Tibial nerve (tissue), 4 donors: Measurements from ENCODE around the gene FRMD4A. TPM values are rescaled to one million over a fixed set of nuclear protein-coding genes. Genes with fewer than 3 reads are reported as not detected.

Experiments
- DNase-seq, 2 donors: peaks; one replicate each; pipeline ENCODE4 v3.0.0-alpha.2; 2019; ENCODE audit warnings: low spot score in 2 of 2
- H3K27ac ChIP-seq, 4 donors: fragments of 200-600 bp; sonication (generic) in 3 of 4; one replicate each; pipeline ENCODE4 v1.5.1; 2017 to 2019; ENCODE audit warnings: mild to moderate bottlenecking in 1 of 4
- H3K27me3 ChIP-seq, 2 donors: fragments of 200-600 bp; sonication (generic) in 1 of 2; one replicate each; pipeline versions ENCODE4 v1.5.1 to v1.6.0; 2017 to 2019
- H3K36me3 ChIP-seq, 3 donors: fragments of 200-600 bp; sonication (generic); one replicate each; pipeline ENCODE4 v1.5.1; 2018 to 2019
- H3K4me1 ChIP-seq, 4 donors: fragments of 200-600 bp; sonication (generic) in 3 of 4; one replicate each; pipeline ENCODE4 v1.5.1; 2017 to 2019
- H3K4me3 ChIP-seq, 4 donors: fragments of 200-600 bp; sonication (generic) in 3 of 4; one replicate each; pipeline ENCODE4 v1.5.1; 2017 to 2019; ENCODE audit warnings: mild to moderate bottlenecking in 1 of 4, moderate library complexity in 1 of 4
- H3K9me3 ChIP-seq, 4 donors: fragments of 200-600 bp; sonication (generic) in 3 of 4; one replicate each; pipeline ENCODE4 v1.5.1; 2017 to 2019
- CTCF ChIP-seq, 5 experiments: fragments of 200-600 bp in 3 of 5; fragments of 450-650 bp in 2 of 5; sonication (generic) in 3 of 5; IDR thresholded peaks; one replicate each; pipeline ENCODE4 v1.5.1; 2016 to 2019; ENCODE audit warnings: antibody characterized with exemption in 5 of 5, mild to moderate bottlenecking in 3 of 5, moderate library complexity in 2 of 5
- EP300 ChIP-seq, 2 donors: sonication (generic); formaldehyde crosslinking; IDR thresholded peaks; one replicate each; pipeline ENCODE4 v1.6.1; 2017; ENCODE audit warnings: antibody characterized with exemption in 2 of 2, mild to moderate bottlenecking in 1 of 2
- POLR2A ChIP-seq, 2 donors: fragments of 450-650 bp; IDR thresholded peaks; one replicate each; pipeline ENCODE4 v1.6.1; 2017; ENCODE audit warnings: antibody characterized with exemption in 2 of 2, mild to moderate bottlenecking in 2 of 2, moderate library complexity in 2 of 2
- WGBS, 2 donors: methylation state at CpG; one replicate each; pipeline ENCODE4 v1.1.5; 2018; 5-methylcytosine and 5-hydroxymethylcytosine counted together
- total RNA-seq, 4 donors: library from RNA; depleted of rRNA; stranded (reverse); fragments of >200 nt; gene quantifications; one replicate each; pipeline ENCODE4 v1.1.0, GENCODE V29; 2016

FRMD4A gene
- total RNA-seq, 4 donors from 2014 or later, result 39.8 to 89.7 (median 53.9) TPM

GRCh38 chr10:13724484-13724883, 606.2 kb downstream of the FRMD4A start:
- no peaks in the 10 kb centered on the region for H3K9me3 ChIP-seq
- TF ChIP-seq CTCF (IDR thresholded peaks at IDR 0.05) (no peak), EP300 (IDR thresholded peaks at IDR 0.05) (peak in 1 of 2 donors; percentile 45)
- H3K4me1 ChIP-seq, result peaks cover 0 to 36% (median 7%) of the 10 kb centered on the region in 4 donors
- peak overlapping the region in 2 of 4 donors; percentile 38 to 62 for H3K27ac ChIP-seq
- peak; percentile 50 to 57 for DNase-seq
- no peaks in the 10 kb centered on the region for H3K27me3 ChIP-seq
- H3K36me3 ChIP-seq, result peaks cover 0 to 16% (median 0%) of the 10 kb centered on the region in 3 donors
- WGBS, 2 donors, result 30 to 42% methylated on average over 10 of the region's 10 CpGs
- H3K4me3 ChIP-seq, result no peak overlapping the region

GRCh38 chr10:13722747-13723653, 607.7 kb downstream of the FRMD4A start:
- peak overlapping the region in 1 of 4 donors; percentile 62 for H3K27ac ChIP-seq
- TF ChIP-seq POLR2A (IDR thresholded peaks at IDR 0.05) (no peak), CTCF (IDR thresholded peaks at IDR 0.05) (no peak), EP300 (IDR thresholded peaks at IDR 0.05) (no peak)
- H3K4me1 ChIP-seq, result peaks cover 0 to 50% (median 14%) of the 10 kb centered on the region in 4 donors
- H3K9me3 ChIP-seq, result no peaks in the 10 kb centered on the region
- H3K4me3 ChIP-seq, result no peak overlapping the region
- peaks cover 0 to 12% (median 0%) of the 10 kb centered on the region in 3 donors for H3K36me3 ChIP-seq
- no peak for DNase-seq
- WGBS, 2 donors, result 95 to 97% methylated on average over 4 of the region's 4 CpGs
- no peaks in the 10 kb centered on the region for H3K27me3 ChIP-seq

GRCh38 chr10:13721486-13721885, 609.2 kb downstream of the FRMD4A start:
- no peak overlapping the region for H3K27ac ChIP-seq
- no peak for DNase-seq
- peaks cover 0 to under 1% (median 0%) of the 10 kb centered on the region in 3 donors for H3K36me3 ChIP-seq
- no peak overlapping the region for H3K4me3 ChIP-seq
- WGBS, 2 donors, result 96 to 99% methylated on average over 7 of the region's 7 CpGs
- peaks cover 0 to 2% of the 10 kb centered on the region in 2 donors for H3K27me3 ChIP-seq
- H3K4me1 ChIP-seq, result peaks cover 0 to 64% (median 19%) of the 10 kb centered on the region in 4 donors
- no peaks in the 10 kb centered on the region for H3K9me3 ChIP-seq
- TF ChIP-seq EP300 (IDR thresholded peaks at IDR 0.05), result no peak
- no peak for TF ChIP-seq CTCF (IDR thresholded peaks at IDR 0.05)
- no peak for TF ChIP-seq POLR2A (IDR thresholded peaks at IDR 0.05)

GRCh38 chr10:13720699-13721098, 610.0 kb downstream of the FRMD4A start:
- no peak for DNase-seq
- Histone ChIP-seq H3K9me3 (no peaks in the 10 kb centered on the region), H3K4me3 (no peak overlapping the region), H3K4me1 (peaks cover 0 to 62% (median 19%) of the 10 kb centered on the region in 4 donors), H3K27ac (no peak overlapping the region), H3K27me3 (peaks cover 0 to 2% of the 10 kb centered on the region in 2 donors), H3K36me3 (no peaks in the 10 kb centered on the region)
- TF ChIP-seq EP300 (IDR thresholded peaks at IDR 0.05), result no peak
- TF ChIP-seq CTCF (IDR thresholded peaks at IDR 0.05), result no peak
- TF ChIP-seq POLR2A (IDR thresholded peaks at IDR 0.05), result no peak
- WGBS, 2 donors, result 78 to 95% methylated on average over 4 of the region's 4 CpGs

- TF ChIP-seq EP300 (IDR thresholded peaks at IDR 0.05) (no peak), CTCF (IDR thresholded peaks at IDR 0.05) (no peak), POLR2A (IDR thresholded peaks at IDR 0.05) (no peak)
- Histone ChIP-seq H3K27me3 (peaks cover 0 to 2% of the 10 kb centered on the region in 2 donors), H3K9me3 (no peaks in the 10 kb centered on the region), H3K4me1 (peaks cover 0 to 55% (median 21%) of the 10 kb centered on the region in 4 donors), H3K27ac (peak overlapping the region in 3 of 4 donors; percentile 35 to 87 (median 65)), H3K4me3 (no peak overlapping the region), H3K36me3 (no peaks in the 10 kb centered on the region)
- no peak for DNase-seq
- WGBS, 2 donors, result 64 to 65% methylated on average over 5 of the region's 5 CpGs
Measured at GRCh38 chr10:13719425-13719824, 611.3 kb downstream of the FRMD4A start.
